ENCODE data around the gene CD79B. TPM values are rescaled to one million over a fixed set of nuclear protein-coding genes. Genes with fewer than 3 reads are reported as not detected.

The CD79B gene
- total RNA-seq, 4 donors from 2014 or later = 4.0 to 15.8 (median 6.0) TPM

DNA sequence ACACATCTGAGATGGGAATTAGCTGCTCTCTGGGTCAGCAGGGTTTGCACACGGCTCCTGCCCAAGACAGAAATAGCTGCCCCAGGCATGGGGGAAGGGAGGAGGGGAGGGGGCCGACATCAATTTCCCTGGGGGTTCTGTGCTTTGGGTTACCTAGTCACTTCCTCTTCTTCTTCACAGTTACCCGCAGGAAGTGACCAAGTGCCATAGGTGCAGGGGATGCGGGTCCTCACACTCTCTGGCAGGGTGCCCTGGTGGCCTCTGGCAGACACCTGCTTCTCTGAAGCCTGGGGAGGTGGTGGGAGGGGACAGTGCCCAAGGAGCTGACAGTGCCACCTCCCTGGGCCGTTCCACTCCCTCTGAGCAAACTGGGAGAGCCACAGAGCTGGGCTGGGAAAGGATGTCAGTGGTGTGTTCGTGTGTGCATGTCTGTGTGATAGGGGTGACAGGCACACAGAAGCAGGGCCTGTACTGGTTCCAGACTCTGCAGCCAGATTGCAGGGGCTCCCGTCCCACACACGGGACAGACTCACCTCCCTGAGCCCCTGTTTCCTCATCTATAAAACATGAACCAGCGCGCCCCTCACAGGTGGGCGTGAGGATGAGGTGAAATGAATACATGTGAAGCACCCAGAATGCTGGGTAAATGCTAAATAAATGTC, 22.4 kb upstream of the CD79B start:
- ATAC-seq (ENCODE audit: low FRiP score) = no peak

DNA sequence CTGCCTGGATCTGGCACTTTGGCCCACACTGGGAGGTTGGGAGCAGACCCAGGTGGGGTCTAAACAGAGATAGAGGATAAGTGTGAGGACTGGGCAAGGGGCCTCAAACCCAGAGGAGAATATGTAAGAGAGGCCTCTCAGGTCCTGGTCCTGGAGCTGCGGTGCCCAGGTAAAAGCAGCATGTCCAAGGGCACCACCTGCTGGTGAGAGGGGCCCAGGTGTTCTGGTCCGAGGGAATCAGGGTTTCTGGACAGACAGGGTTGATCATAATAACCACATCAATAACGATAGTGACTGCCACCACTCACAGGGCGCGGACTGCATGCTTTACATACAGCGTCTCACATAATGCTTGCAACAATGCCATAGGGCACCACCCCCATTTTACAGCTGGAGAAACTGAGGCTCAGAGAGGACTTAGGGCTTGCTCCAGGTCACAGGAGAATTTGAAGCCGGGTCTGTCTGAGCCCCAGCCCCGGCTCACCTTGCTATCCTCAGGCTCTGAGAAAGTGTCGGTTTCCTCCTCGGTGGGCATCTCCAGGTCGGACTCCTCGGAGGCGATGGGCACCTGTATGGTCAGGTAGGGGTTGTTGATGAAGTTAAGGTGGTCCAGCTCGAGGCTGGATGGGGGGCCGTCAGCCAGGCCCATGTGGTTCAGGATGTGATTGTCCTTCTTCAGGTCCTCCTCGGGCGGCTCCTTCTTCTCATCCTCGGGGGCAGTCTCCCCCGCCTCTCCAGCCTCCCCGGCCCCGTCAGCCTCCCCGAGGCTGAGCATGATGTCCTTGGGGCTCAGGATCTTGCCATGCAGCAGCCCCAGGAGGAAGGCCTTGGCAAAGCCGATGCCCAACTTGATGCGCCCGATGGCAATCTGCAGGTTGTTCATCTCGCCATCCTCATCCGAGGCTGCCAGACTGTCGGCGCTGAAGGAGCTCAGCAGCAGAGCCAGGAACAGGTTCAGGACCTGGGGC, 19.1 kb upstream of the CD79B start:
- ATAC-seq (ENCODE audit: low FRiP score) (no peak), DNase-seq (ENCODE audit: low spot score) (no peak)
- TF ChIP-seq, protein P1, sequence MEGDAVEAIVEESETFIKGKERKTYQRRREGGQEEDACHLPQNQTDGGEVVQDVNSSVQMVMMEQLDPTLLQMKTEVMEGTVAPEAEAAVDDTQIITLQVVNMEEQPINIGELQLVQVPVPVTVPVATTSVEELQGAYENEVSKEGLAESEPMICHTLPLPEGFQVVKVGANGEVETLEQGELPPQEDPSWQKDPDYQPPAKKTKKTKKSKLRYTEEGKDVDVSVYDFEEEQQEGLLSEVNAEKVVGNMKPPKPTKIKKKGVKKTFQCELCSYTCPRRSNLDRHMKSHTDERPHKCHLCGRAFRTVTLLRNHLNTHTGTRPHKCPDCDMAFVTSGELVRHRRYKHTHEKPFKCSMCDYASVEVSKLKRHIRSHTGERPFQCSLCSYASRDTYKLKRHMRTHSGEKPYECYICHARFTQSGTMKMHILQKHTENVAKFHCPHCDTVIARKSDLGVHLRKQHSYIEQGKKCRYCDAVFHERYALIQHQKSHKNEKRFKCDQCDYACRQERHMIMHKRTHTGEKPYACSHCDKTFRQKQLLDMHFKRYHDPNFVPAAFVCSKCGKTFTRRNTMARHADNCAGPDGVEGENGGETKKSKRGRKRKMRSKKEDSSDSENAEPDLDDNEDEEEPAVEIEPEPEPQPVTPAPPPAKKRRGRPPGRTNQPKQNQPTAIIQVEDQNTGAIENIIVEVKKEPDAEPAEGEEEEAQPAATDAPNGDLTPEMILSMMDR (IDR thresholded peaks at IDR 0.05) = no peak

More for the DNA sequence above, 22.4 kb upstream of the CD79B start:
- no peak for DNase-seq (ENCODE audit: low spot score)
- TF ChIP-seq, protein P1 (IDR thresholded peaks at IDR 0.05) = no peak

DNA sequence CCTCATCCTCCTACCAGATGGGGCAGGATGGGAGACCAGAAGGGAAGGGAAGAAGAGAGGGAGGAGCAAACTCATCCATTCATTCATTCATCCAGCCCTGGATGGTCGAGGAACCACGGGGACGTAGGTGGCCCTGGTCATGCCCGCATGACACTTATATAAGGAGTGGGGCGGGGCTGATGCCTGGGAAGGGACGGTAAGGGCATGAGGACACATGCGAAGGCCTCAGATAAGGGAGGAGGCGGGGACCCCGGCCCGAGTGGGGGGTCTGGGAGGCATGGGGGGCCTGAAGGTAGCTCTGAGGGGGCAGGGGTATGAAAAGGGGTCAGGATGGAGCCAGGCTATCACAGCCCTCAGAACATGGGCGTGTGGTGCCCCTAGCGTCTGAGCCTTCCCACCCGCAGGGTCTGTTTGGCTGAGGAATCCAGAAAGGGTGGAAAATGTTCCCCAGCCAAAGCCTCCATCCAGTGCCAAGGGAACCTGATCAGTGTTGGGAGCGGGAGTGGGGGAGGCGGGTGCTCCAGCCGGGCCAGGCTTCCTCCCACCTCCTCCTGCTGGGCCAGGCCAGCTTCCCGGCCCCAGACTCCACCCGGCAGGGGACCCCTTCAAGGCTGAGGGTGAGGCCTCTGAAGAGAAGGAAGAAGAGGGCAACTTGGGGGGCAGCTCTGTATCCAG, 17.6 kb upstream of the CD79B start:
- no peak for ATAC-seq (ENCODE audit: low FRiP score)
- DNase-seq (ENCODE audit: low spot score) = no peak
- TF ChIP-seq, protein P1 (IDR thresholded peaks at IDR 0.05) = no peak

DNA sequence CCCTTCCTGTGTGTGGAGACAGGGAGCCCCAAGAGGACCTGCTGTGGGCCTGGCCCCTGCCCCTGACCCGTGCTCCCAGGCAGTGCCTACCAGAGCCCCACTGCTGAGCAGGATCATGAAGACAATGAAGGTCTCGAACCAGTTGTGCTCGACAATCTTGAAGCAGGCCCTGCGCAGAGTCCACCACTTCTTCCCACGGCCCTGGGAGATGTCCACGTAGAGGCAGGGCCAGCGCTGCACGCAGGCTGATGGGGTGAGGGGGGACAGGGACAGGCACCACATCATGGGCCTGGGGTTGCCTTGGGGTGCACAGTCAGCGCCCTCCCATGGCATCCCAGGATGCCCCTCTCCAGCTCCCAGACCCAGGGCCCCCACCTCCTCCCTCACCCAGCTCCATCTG, 16.4 kb upstream of the CD79B start:
- no peak for ATAC-seq (ENCODE audit: low FRiP score)
- DNase-seq (ENCODE audit: low spot score) = no peak
- TF ChIP-seq, protein P1 (IDR thresholded peaks at IDR 0.05) = no peak

DNA sequence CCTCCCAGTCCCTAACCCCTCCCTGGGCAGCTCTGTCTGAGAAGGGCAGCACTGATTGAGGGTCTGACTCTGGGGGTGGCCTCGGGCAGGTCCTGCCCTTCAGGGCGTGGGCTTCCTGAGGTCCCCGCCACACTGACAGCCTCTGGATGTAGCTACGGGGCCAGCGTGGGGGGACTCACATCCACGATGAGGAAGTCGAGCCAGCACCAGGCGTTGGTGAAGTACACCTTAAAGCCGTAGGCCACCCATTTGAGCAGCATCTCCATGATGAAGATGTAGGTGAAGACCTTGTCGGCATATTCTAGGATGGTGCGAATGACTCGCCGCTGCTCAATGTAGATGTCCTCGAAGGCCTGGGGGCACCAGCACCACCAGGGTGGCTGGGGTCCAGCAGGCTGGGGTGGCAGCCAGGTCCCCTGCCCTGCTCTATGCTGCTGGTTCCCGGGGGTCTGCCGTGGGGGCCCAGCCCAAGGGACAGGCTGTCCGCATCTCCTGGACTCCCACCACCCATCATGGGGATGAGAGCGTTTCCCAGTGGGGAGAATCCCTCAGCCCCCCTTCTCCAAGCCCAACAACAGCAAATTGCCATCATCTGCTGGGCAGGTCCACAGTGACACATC, 15.7 kb upstream of the CD79B start:
- DNase-seq (ENCODE audit: low spot score) = no peak
- TF ChIP-seq, protein P1 (IDR thresholded peaks at IDR 0.05) = no peak
- ATAC-seq (ENCODE audit: low FRiP score) = no peak

DNA sequence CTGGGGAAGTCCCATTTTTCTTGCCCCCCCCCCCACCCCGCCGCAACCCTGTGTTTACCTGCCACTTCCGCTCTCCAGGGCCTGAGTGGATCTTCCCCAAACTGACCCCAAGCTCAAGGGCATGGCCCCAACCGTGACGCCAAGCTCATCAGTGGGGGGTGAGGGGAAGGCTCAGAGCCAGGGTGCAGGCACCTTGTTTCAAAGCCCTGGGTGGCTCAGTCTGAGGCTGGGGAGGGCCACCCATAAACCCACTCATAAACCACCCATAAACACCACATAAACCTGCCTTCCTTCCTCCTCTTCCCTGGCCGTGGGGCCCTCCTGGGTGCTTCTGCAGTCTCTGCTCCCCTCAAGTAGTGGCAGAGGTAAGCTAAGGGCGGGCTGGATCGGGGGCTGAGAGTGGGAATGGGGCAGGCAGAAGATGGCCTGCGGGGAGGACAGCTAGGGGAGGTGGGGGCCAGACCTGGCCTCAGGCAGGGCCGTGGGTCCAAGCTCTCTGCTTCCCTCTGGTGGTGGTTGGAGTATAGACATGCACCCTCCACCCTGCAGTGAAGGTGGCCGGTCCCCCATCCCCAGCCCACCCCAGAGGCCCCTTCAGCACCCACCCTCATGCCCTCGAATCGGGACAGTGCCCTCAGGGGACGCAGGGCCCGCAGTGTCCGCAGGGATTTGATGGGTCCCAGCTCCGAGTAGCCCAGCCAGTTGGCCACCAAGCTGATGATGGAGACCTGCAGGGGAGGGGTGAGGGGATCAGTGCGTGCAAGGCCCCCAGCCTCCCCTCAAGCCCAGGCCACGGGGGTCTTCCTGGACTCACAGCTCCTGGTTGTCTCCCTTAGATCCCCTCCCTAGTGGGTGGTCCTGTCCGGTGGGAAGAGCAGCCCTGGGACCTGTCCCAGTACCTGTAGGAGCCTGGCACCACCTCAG, 14.6 kb upstream of the CD79B start:
- TF ChIP-seq, protein P1 (IDR thresholded peaks at IDR 0.05) = peak in 1 of 3 donors; percentile 8
- no peak for DNase-seq (ENCODE audit: low spot score)
- ATAC-seq (ENCODE audit: low FRiP score) = peak; percentile 58
